Duodenal mucosa (tissue), 2 donors: ENCODE measurements around the gene TCP11.

Experiments used
- H3K27ac ChIP-seq: one replicate; pipeline ENCODE4 v1.7.0; 2013; ENCODE audit warnings: low read depth, low read length
- H3K27me3 ChIP-seq, 2 donors: one replicate each; pipeline ENCODE4 v1.7.0; 2013; ENCODE audit warnings: low read length in 2 of 2, control low read depth in 1 of 2; ENCODE audit not compliant: insufficient read depth in 2 of 2, control insufficient read depth in 1 of 2
- H3K36me3 ChIP-seq, 2 donors: one replicate each; pipeline ENCODE4 v1.7.0; 2013; ENCODE audit warnings: low read length in 2 of 2, control low read depth in 1 of 2; ENCODE audit not compliant: insufficient read depth in 2 of 2, control insufficient read depth in 1 of 2
- H3K4me1 ChIP-seq, 2 donors: one replicate each; pipeline ENCODE4 v1.7.0; 2013; ENCODE audit warnings: low read length in 2 of 2, control low read depth in 1 of 2; ENCODE audit not compliant: insufficient read depth in 2 of 2, control insufficient read depth in 1 of 2
- H3K4me3 ChIP-seq, 2 donors: one replicate each; pipeline ENCODE4 v1.7.0; 2013; ENCODE audit warnings: low read length in 2 of 2, low read depth in 1 of 2
- H3K9ac ChIP-seq, 2 donors: one replicate each; pipeline ENCODE4 v1.7.0; 2013; ENCODE audit warnings: low read length in 2 of 2, low read depth in 1 of 2
- H3K9me3 ChIP-seq, 2 donors: one replicate each; pipeline ENCODE4 v1.7.0; 2013; ENCODE audit warnings: low read length in 2 of 2, control low read depth in 1 of 2; ENCODE audit not compliant: control insufficient read depth in 1 of 2

TCP11 gene

DNA sequence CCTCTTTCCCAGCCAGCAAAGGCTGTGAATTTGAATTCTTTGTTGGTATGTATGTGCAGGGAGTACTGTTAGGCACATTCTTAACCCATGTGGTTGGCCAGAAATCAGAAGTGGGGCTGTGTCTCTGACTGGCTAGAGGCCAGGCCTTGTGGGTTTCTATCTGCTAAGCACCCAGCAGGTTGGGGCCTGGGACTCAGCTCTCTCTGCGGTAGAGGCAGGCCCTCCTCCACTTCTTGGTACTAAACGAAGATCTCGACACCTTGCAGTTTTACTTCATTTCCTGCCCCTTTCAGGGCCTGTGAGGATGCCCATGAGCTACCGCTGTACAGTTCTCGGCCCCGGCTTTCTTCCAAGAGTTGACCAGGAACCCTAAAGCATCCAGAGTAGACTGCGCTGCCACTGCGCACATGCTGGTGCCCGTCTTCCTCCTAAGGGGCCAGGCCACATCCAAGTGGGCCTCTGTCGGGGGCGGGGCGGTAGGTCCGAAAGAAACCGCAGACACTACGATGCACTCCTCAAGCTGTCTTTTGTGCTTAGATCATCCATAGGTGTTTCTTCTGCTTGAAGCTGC, 51.1 kb downstream of the TCP11 start:
- Histone ChIP-seq H3K27me3 (no peaks in the 10 kb centered on the region), H3K9me3 (no peaks in the 10 kb centered on the region), H3K4me1 (peaks cover 0 to 10% of the 10 kb centered on the region in 2 donors), H3K9ac (no peak overlapping the region), H3K4me3 (no peak overlapping the region), H3K27ac (no peak overlapping the region), H3K36me3 (peaks cover 24 to 55% of the 10 kb centered on the region in 2 donors)

GRCh38 chr6:35089216-35089934, 51.8 kb downstream of the TCP11 start:
- Histone ChIP-seq H3K27ac (no peak overlapping the region), H3K4me3 (no peak overlapping the region), H3K36me3 (peaks cover 27 to 61% of the 10 kb centered on the region in 2 donors), H3K4me1 (peaks cover 0 to 10% of the 10 kb centered on the region in 2 donors), H3K9ac (no peak overlapping the region), H3K27me3 (no peaks in the 10 kb centered on the region), H3K9me3 (no peaks in the 10 kb centered on the region)

DNA sequence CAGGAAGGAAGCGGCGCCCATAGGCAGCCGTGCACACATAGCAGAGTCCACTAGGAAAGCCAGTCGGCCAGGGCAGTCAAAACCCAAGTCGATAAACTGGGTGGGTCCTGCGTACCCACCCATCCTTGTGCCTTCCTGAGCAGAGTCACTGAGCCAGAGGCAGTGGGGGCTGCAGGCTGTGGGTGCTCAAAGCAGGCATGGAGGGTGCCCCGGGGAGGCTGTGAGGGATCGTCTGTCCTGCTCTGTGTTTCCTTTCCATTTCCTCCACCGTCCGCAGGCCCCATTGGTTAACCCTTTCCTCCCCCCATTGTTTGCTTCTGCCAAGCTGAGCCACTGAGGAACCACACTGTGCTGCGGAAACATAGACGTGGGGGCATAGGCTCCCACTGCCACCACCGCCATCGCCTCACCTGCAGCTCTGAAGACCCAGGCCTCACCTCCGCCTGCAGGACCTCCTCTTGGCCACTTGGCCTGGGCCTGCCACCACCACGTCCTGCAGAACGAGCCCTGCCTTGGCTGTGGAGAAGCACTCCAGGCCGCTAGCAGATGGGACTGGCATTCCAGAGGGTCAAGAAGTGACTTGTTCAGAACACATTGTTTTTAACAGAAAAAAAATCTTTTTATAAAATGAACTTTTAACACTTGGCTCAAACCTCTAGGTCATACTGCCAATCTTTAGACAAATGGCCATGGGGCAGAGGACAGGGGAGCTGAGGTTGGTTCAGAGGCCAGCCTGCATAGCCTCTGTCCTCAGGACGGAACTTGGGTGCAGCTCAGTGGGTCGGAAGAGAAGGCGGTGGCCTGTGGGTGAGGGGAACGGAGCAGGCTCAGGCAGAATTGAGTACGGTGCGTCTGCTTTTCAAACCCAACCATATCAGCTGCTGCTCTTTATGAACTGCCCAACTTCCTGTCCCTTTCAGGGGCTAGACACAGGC, 52.6 kb downstream of the TCP11 start:
- Histone ChIP-seq H3K9me3 (no peaks in the 10 kb centered on the region), H3K9ac (no peak overlapping the region), H3K27ac (no peak overlapping the region), H3K4me3 (no peak overlapping the region), H3K4me1 (peaks cover 0 to 10% of the 10 kb centered on the region in 2 donors), H3K27me3 (no peaks in the 10 kb centered on the region), H3K36me3 (peaks cover 28 to 69% of the 10 kb centered on the region in 2 donors)

- Histone ChIP-seq H3K27ac (no peak overlapping the region), H3K36me3 (peaks cover 32 to 79% of the 10 kb centered on the region in 2 donors)
These were observed 53.5 kb downstream of the TCP11 start for GRCh38 chr6:35087361-35088280.

GRCh38 chr6:35086636-35087360, 54.3 kb downstream of the TCP11 start:
- Histone ChIP-seq H3K4me3 (no peak overlapping the region), H3K4me1 (peaks cover 0 to 3% of the 10 kb centered on the region in 2 donors), H3K27ac (no peak overlapping the region), H3K27me3 (no peaks in the 10 kb centered on the region), H3K9me3 (no peaks in the 10 kb centered on the region), H3K36me3 (peaks cover 37 to 85% of the 10 kb centered on the region in 2 donors), H3K9ac (no peak overlapping the region)

More at GRCh38 chr6:35087361-35088280, 53.5 kb downstream of the TCP11 start:
- Histone ChIP-seq H3K9ac (no peak overlapping the region), H3K4me1 (peaks cover 0 to 6% of the 10 kb centered on the region in 2 donors), H3K4me3 (no peak overlapping the region), H3K27me3 (no peaks in the 10 kb centered on the region), H3K9me3 (no peaks in the 10 kb centered on the region)

DNA sequence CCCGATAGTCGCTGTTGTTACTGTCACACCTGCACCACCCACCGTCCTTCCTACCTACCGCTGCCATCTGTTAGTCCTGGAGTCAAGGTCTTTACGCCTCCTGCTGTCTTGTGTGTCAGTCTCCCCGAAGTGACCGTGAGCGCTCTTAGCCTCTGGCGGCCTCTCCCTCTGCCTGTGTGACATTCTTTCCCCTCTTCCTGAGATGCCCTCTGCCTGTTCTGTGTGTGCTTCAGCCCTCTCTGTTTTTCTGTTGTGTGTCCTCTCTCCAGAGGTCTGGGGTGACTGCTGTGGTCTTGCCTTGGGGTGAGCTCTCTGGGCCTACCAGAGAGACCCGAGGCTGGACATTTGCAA, 54.9 kb downstream of the TCP11 start:
- Histone ChIP-seq H3K27me3 (no peaks in the 10 kb centered on the region), H3K4me1 (peaks cover 0 to 3% of the 10 kb centered on the region in 2 donors), H3K4me3 (no peak overlapping the region), H3K27ac (no peak overlapping the region), H3K9ac (no peak overlapping the region), H3K36me3 (peaks cover 42 to 88% of the 10 kb centered on the region in 2 donors), H3K9me3 (no peaks in the 10 kb centered on the region)

GRCh38 chr6:35085359-35086281, 55.5 kb downstream of the TCP11 start:
- Histone ChIP-seq H3K9ac (no peak overlapping the region), H3K27ac (no peak overlapping the region), H3K36me3 (peaks cover 48 to 91% of the 10 kb centered on the region in 2 donors), H3K27me3 (no peaks in the 10 kb centered on the region), H3K9me3 (no peaks in the 10 kb centered on the region), H3K4me3 (no peak overlapping the region), H3K4me1 (peaks cover 0 to 3% of the 10 kb centered on the region in 2 donors)

GRCh38 chr6:35084511-35085203, 56.5 kb downstream of the TCP11 start:
- Histone ChIP-seq H3K27me3 (no peaks in the 10 kb centered on the region), H3K9ac (no peak overlapping the region), H3K4me3 (no peak overlapping the region), H3K4me1 (peaks cover 0 to under 1% of the 10 kb centered on the region in 2 donors), H3K36me3 (peaks cover 45 to 94% of the 10 kb centered on the region in 2 donors), H3K27ac (no peak overlapping the region), H3K9me3 (no peaks in the 10 kb centered on the region)
